Epidermal melanocyte (primary cell): ENCODE measurements around the gene UBAP2.

ENCODE experiments used
- DNase-seq: peaks from one replicate; pipeline ENCODE4 v3.0.0; 2011; ENCODE audit warnings: low spot score; ENCODE audit not compliant: insufficient read length

Gene UBAP2

GRCh38 chr9:33880211-33881089 is 168.2 kb downstream of the UBAP2 start:
- no peak for DNase-seq

GRCh38 chr9:33878691-33879366 is 169.9 kb downstream of the UBAP2 start:
- DNase-seq = no peak

GRCh38 chr9:33877727-33878489 is 170.8 kb downstream of the UBAP2 start:
- no peak for DNase-seq
